H9 (cell line): Measurements from ENCODE around the gene DMXL2. TPM values are rescaled to one million over a fixed set of nuclear protein-coding genes. Genes with fewer than 3 reads are reported as not detected.
A peak's percentile ranks its signal among the peaks of the same experiment; 100 is the strongest.

Experiments used
- DNase-seq: peaks from one replicate; pipeline ENCODE4 v3.0.0-alpha.2; 2017
- H2AFZ ChIP-seq: one replicate; pipeline ENCODE4 v1.6.1; 2013; ENCODE audit warnings: mild to moderate bottlenecking, low read length, control low read depth, moderate library complexity
- H2AK5ac ChIP-seq: 2 replicates; pipeline ENCODE4 v1.6.1; 2013; ENCODE audit warnings: low read length, control low read depth, mixed read lengths; ENCODE audit not compliant: insufficient read length
- H2BK120ac ChIP-seq: one replicate; pipeline ENCODE4 v1.6.1; 2013; ENCODE audit warnings: low read depth, mild to moderate bottlenecking, low read length, control low read depth, inconsistent platforms; ENCODE audit not compliant: poor library complexity, severe bottlenecking
- H2BK12ac ChIP-seq: 2 replicates; pipeline ENCODE4 v1.6.1; 2013; ENCODE audit warnings: low read length, control low read depth, mixed read lengths, low read depth; ENCODE audit not compliant: insufficient read length
- H2BK15ac ChIP-seq: 2 replicates; pipeline ENCODE4 v1.6.1; 2013; ENCODE audit warnings: low read depth, low read length, control low read depth
- H2BK20ac ChIP-seq: one replicate; pipeline ENCODE4 v1.6.1; 2013; ENCODE audit warnings: low read depth, mild to moderate bottlenecking, low read length, control low read depth, inconsistent platforms; ENCODE audit not compliant: poor library complexity, severe bottlenecking
- H2BK5ac ChIP-seq: 2 replicates; pipeline ENCODE4 v1.6.1; 2013; ENCODE audit warnings: low read length, control low read depth, mixed read lengths; ENCODE audit not compliant: insufficient read length
- H3K14ac ChIP-seq: 2 replicates; pipeline ENCODE4 v1.6.1; 2013; ENCODE audit warnings: low read length, control low read depth; ENCODE audit not compliant: insufficient read depth
- H3K18ac ChIP-seq: 2 replicates; pipeline ENCODE4 v1.6.1; 2013; ENCODE audit warnings: low read depth, mild to moderate bottlenecking, mixed read lengths, low read length, control low read depth; ENCODE audit not compliant: insufficient read length
- H3K23ac ChIP-seq: 2 replicates; pipeline ENCODE4 v1.6.1; 2013; ENCODE audit warnings: low read length, control low read depth, mixed read lengths, low read depth; ENCODE audit not compliant: insufficient read length
- H3K23me2 ChIP-seq: 2 replicates; pipeline ENCODE4 v1.6.1; 2013; ENCODE audit warnings: low read depth, mild to moderate bottlenecking, mixed read lengths, low read length, control low read depth; ENCODE audit not compliant: insufficient read length, poor library complexity, severe bottlenecking
- H3K27ac ChIP-seq: 2 replicates; pipeline ENCODE4 v1.5.1; 2013; ENCODE audit warnings: low read length, control low read depth, mixed read lengths, low read depth; ENCODE audit not compliant: insufficient read length
- H3K27me3 ChIP-seq: 2 replicates; pipeline ENCODE4 v1.6.1; 2013; ENCODE audit warnings: low read length, control low read depth, inconsistent platforms; ENCODE audit not compliant: insufficient read depth
- H3K4ac ChIP-seq: 2 replicates; pipeline ENCODE4 v1.6.1; 2013; ENCODE audit warnings: low read depth, mild to moderate bottlenecking, control low read depth, inconsistent platforms, low read length, moderate library complexity
- H3K4me1 ChIP-seq: 2 replicates; pipeline ENCODE4 v1.6.1; 2013; ENCODE audit warnings: low read length, control low read depth, inconsistent platforms; ENCODE audit not compliant: insufficient read depth
- H3K4me2 ChIP-seq: 2 replicates; pipeline ENCODE4 v1.6.1; 2013; ENCODE audit warnings: low read length, control low read depth, mixed read lengths; ENCODE audit not compliant: insufficient read length, insufficient read depth
- H3K56ac ChIP-seq: 2 replicates; pipeline ENCODE4 v1.6.1; 2013; ENCODE audit warnings: low read depth, mild to moderate bottlenecking, mixed read lengths, low read length, control low read depth; ENCODE audit not compliant: insufficient read length
- H3K79me1 ChIP-seq: 2 replicates; pipeline ENCODE4 v1.6.1; 2013; ENCODE audit warnings: low read depth, mild to moderate bottlenecking, moderate library complexity, low read length, control low read depth, inconsistent platforms; ENCODE audit not compliant: insufficient read depth, poor library complexity, severe bottlenecking
- H3K79me2 ChIP-seq: 2 replicates; pipeline ENCODE4 v1.6.1; 2013; ENCODE audit warnings: low read length, control low read depth, inconsistent platforms; ENCODE audit not compliant: insufficient read depth
- H3K9ac ChIP-seq: 2 replicates; pipeline ENCODE4 v1.6.1; 2013; ENCODE audit warnings: low read length, control low read depth, mixed read lengths; ENCODE audit not compliant: insufficient read length; ENCODE audit errors: extremely low read depth
- H3K9me3 ChIP-seq: one replicate; pipeline ENCODE4 v1.6.1; 2013; ENCODE audit warnings: low read depth, low read length, inconsistent platforms; ENCODE audit not compliant: control insufficient read depth
- H3T11ph ChIP-seq: one replicate; pipeline ENCODE4 v1.6.1; 2013; ENCODE audit warnings: mild to moderate bottlenecking, low read length, control low read depth, inconsistent platforms
- H4K20me1 ChIP-seq: one replicate; pipeline ENCODE4 v1.6.1; 2013; ENCODE audit not compliant: control insufficient read depth, insufficient read length, insufficient read depth
- H4K5ac ChIP-seq: 2 replicates; pipeline ENCODE4 v1.6.1; 2013; ENCODE audit warnings: low read depth, mild to moderate bottlenecking, mixed read lengths, low read length, control low read depth; ENCODE audit not compliant: insufficient read length
- H4K8ac ChIP-seq: replicated peaks from 2 replicates; pipeline ENCODE4 v1.6.1; 2013; ENCODE audit warnings: low read length, control low read depth, mixed read lengths, low read depth; ENCODE audit not compliant: insufficient read length
- H4K91ac ChIP-seq: 2 replicates; pipeline ENCODE4 v1.6.1; 2013; ENCODE audit warnings: low read depth, mild to moderate bottlenecking, moderate library complexity, mixed read lengths, low read length, control low read depth; ENCODE audit not compliant: insufficient read length
- H3K27ac Mint-ChIP-seq, 3 experiments: 2 replicates in 2 of 3; 3 replicates in 1 of 3; pipeline ENCODE4 v1.8.0; 2020 to 2021; ENCODE audit warnings: mixed read lengths in 3 of 3, mild to moderate bottlenecking in 1 of 3, moderate library complexity in 1 of 3
- H3K27me3 Mint-ChIP-seq: 2 replicates; pipeline ENCODE4 v1.8.0; 2021; ENCODE audit warnings: low read depth, mild to moderate bottlenecking, moderate library complexity, mixed read lengths
- H3K36me3 Mint-ChIP-seq, 3 experiments: 2 replicates in 2 of 3; 3 replicates in 1 of 3; pipeline ENCODE4 v1.8.0; 2020 to 2021; ENCODE audit warnings: low read depth in 3 of 3, mixed read lengths in 3 of 3; ENCODE audit not compliant: insufficient read depth in 1 of 3
- H3K4me1 Mint-ChIP-seq, 2 experiments: 2 replicates each; pipeline ENCODE4 v1.8.0; 2020; ENCODE audit warnings: mixed read lengths in 2 of 2
- H3K4me3 Mint-ChIP-seq, 2 experiments: 2 replicates in 1 of 2; 3 replicates in 1 of 2; pipeline ENCODE4 v1.8.0; 2020 to 2021; ENCODE audit warnings: mild to moderate bottlenecking in 2 of 2, mixed read lengths in 2 of 2, moderate library complexity in 1 of 2
- H3K9me3 Mint-ChIP-seq, 2 experiments: 2 replicates in 1 of 2; 3 replicates in 1 of 2; pipeline ENCODE4 v1.8.0; 2020; ENCODE audit warnings: mild to moderate bottlenecking in 2 of 2, mixed read lengths in 2 of 2, moderate library complexity in 1 of 2
- CTCF ChIP-seq: fragments of 200-600 bp; sonication (generic); conservative IDR thresholded peaks from 3 replicates; pipeline ENCODE4 v1.8.0; 2021; ENCODE audit warnings: antibody characterized with exemption, mild to moderate bottlenecking
- WGBS: extraction: QIAGEN DNeasy Blood & Tissue Kit; methylation state at CpG from one replicate; pipeline ENCODE4 v1.1.7; 2013; ENCODE audit warnings: missing lambda C conversion rate, low lambda C conversion rate, mixed read lengths; ENCODE audit not compliant: insufficient read length; ENCODE audit errors: extremely low coverage; 5-methylcytosine and 5-hydroxymethylcytosine counted together
- total RNA-seq: library from RNA; stranded (reverse); gene quantifications from 2 replicates; pipeline ENCODE4 v1.2.1, GENCODE V29; 2021

Gene DMXL2
- total RNA-seq, 1 experiment from 2014 or later, result 13.9 TPM

- H3K27me3 ChIP-seq, result peaks cover 2% of the 10 kb centered on the region; the same call in 1 of the 2 replicates
- H4K5ac ChIP-seq, result no peak overlapping the region
- peaks cover 10% of the 10 kb centered on the region for H3K23me2 ChIP-seq
- peak overlapping the region; percentile 64 for H3K4me2 ChIP-seq
- Mint-ChIP-seq H3K9me3 (no peaks in the 10 kb centered on the region), H3K27ac (peak overlapping the region in 1 of 3 experiments; percentile 73; a peak in 1 of 7 replicates), H3K4me3 (peak overlapping the region; percentile 92 to 95), H3K4me1 (peaks cover 17 to 24% of the 10 kb centered on the region in 2 experiments), H3K27me3 (peaks cover 29% of the 10 kb centered on the region), H3K36me3 (no peaks in the 10 kb centered on the region)
- no peak overlapping the region for H2BK12ac ChIP-seq
- H3K79me1 ChIP-seq, result no peaks in the 10 kb centered on the region
- no peak overlapping the region for H3K14ac ChIP-seq
- no peaks in the 10 kb centered on the region for H4K20me1 ChIP-seq
- H2BK20ac ChIP-seq, result no peak overlapping the region
- 0 out of 3 replicates have a peak, but pooled peaks have one; percentile 13 for TF ChIP-seq CTCF
- H2BK15ac ChIP-seq, result no peak overlapping the region
- H3K9ac ChIP-seq, result peak overlapping the region; percentile 69
- no peak overlapping the region for H3K56ac ChIP-seq
- no peak overlapping the region for H3T11ph ChIP-seq
- no peak overlapping the region for H2AK5ac ChIP-seq
- no peak overlapping the region for H4K91ac ChIP-seq
- H2BK5ac ChIP-seq, result no peak overlapping the region
- H2BK120ac ChIP-seq, result no peak overlapping the region
- no peak overlapping the region for H3K27ac ChIP-seq
- peak; percentile 45 for DNase-seq
- no peaks in the 10 kb centered on the region for H3K79me2 ChIP-seq
- no peaks in the 10 kb centered on the region for H3K9me3 ChIP-seq
- H3K4me1 ChIP-seq, result no peaks in the 10 kb centered on the region; the same call in 1 of the 2 replicates
- no peak overlapping the region for H2AFZ ChIP-seq
- no peak overlapping the region for H3K23ac ChIP-seq
- no peak overlapping the region for H3K4ac ChIP-seq
- WGBS, result no CpG with 5 or more reads among the region's 44 CpGs
- no peak overlapping the region for H3K18ac ChIP-seq
- H4K8ac ChIP-seq, result no peak overlapping the region
Measured at GRCh38 chr15:51621936-51622603, 501 bp downstream of the DMXL2 start.
